SJSA1 (cell line): ENCODE data around the gene SMAGP. TPM values are rescaled to one million over a fixed set of nuclear protein-coding genes. Genes with fewer than 3 reads are reported as not detected.

Experiments
- DNase-seq, 2 experiments: peaks; one replicate each; pipeline ENCODE4 v3.0.0-alpha.2; 2015 to 2020; ENCODE audit warnings: low spot score in 2 of 2, low read depth in 1 of 2
- H3K27ac ChIP-seq: fragments of 250-450 bp; sonication (Bioruptor Pico); 2 replicates; pipeline ENCODE4 v1.5.1; 2020; ENCODE audit warnings: mild to moderate bottlenecking, moderate library complexity
- H3K27me3 ChIP-seq: fragments of 250-450 bp; sonication (Bioruptor Pico); replicated peaks from 2 replicates; pipeline ENCODE4 v1.5.1; 2020; ENCODE audit warnings: mild to moderate bottlenecking, moderate library complexity
- H3K36me3 ChIP-seq: fragments of 250-450 bp; sonication (Bioruptor Pico); 2 replicates; pipeline ENCODE4 v1.5.1; 2020; ENCODE audit warnings: mild to moderate bottlenecking
- H3K4me1 ChIP-seq: fragments of 250-450 bp; sonication (Bioruptor Pico); replicated peaks from 2 replicates; pipeline ENCODE4 v1.6.1; 2021; ENCODE audit warnings: mild to moderate bottlenecking
- H3K4me3 ChIP-seq: fragments of 250-450 bp; sonication (Bioruptor Pico); 2 replicates; pipeline ENCODE4 v1.5.1; 2020; ENCODE audit warnings: mild to moderate bottlenecking
- H3K9me3 ChIP-seq: fragments of 250-450 bp; sonication (Bioruptor Pico); replicated peaks from 2 replicates; pipeline ENCODE4 v1.5.1; 2020; ENCODE audit warnings: mild to moderate bottlenecking
- total RNA-seq: library from RNA; depleted of rRNA; stranded (reverse); fragments of >200 nt; shearing (Covaris generic); gene quantifications from 2 replicates; pipeline ENCODE4 v1.2.3, GENCODE V29; 2014; rRNA removed

The SMAGP gene
- total RNA-seq, 1 experiment from 2014 or later: 22.8 TPM

DNA sequence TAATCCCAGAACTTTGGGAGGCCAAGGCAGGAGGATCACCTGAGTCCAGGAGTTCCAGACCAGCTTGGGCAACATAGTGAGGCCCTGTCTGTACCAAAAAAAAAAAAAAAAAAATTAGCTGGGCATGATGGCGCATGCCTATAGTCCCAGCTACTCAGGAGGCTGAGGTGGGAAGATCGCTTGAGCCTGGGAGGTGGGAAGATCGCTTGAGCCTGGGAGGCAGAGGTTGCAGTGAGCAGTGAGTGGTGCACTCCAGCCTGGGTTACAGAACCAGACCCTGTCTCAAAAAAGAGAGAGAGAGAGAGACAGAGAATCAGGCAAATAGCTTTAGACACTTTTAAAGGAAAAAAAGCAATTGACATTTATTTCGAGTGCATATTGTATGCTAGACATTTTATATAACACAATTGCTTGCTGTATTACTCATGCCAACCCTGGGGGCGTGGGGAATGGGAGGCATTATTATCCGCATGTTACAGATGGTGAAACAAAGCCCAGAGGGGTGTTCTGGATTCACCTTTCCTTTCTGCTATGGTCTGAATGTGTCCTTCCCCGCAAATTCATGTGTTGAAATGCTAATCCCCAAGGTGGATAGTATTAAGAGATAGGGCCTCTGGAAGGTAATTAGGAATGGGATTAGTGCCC, 62.1 kb downstream of the SMAGP start:
- DNase-seq: no peak
- no peaks in the 10 kb centered on the region for H3K4me1 ChIP-seq

DNA sequence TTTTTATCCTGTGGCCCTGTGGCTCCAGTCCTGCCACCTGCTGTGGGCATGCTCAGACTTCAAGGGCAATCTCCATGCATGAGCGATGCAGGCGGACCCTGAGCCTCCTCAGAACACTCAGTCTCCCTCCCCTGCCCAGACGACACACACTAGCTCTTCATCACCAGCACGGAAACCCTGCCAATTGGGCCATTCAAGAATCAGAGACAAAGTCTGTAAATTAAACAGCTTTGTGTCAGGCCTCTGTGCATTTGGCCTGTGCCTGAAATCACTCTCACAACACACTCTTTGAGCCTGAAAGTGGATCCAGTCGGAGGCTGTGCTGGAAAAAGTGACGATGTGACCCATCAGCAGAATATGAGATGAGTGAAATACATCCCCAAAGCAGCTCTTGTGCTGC, 64.9 kb downstream of the SMAGP start:
- Histone ChIP-seq H3K27ac (no peak overlapping the region), H3K36me3 (no peaks in the 10 kb centered on the region; the same call in 1 of the 2 replicates)

More for the DNA sequence above, 62.1 kb downstream of the SMAGP start:
- Histone ChIP-seq H3K4me3 (no peak overlapping the region), H3K36me3 (no peaks in the 10 kb centered on the region; the same call in 1 of the 2 replicates), H3K27ac (no peak overlapping the region), H3K9me3 (no peaks in the 10 kb centered on the region), H3K27me3 (no peaks in the 10 kb centered on the region)

DNA sequence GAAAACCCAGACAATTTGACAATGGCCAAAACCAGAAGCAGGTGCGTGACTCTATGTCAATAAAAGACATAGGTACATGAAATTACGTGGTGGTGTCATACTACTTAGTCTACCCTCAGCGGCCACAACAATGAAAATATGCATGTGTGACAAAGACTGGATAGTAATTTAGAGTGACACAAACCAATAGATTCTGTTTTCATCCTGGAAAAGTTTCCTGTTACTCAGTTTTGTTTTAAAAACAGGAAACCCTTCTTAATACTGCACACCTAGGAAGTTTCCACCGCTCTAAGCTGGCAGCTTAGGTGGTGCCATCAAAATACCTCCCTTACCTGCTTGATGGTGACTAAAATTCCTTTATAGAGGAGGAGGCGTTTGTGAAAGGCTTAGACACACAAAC, 67.5 kb downstream of the SMAGP start:
- DNase-seq: no peak
- Histone ChIP-seq H3K4me3 (no peak overlapping the region), H3K9me3 (no peaks in the 10 kb centered on the region), H3K4me1 (no peaks in the 10 kb centered on the region), H3K27ac (no peak overlapping the region), H3K27me3 (no peaks in the 10 kb centered on the region), H3K36me3 (no peaks in the 10 kb centered on the region; the same call in 1 of the 2 replicates)

More for the DNA sequence above, 64.9 kb downstream of the SMAGP start:
- no peak for DNase-seq
- Histone ChIP-seq H3K27me3 (no peaks in the 10 kb centered on the region), H3K4me3 (no peak overlapping the region), H3K4me1 (no peaks in the 10 kb centered on the region), H3K9me3 (no peaks in the 10 kb centered on the region)

DNA sequence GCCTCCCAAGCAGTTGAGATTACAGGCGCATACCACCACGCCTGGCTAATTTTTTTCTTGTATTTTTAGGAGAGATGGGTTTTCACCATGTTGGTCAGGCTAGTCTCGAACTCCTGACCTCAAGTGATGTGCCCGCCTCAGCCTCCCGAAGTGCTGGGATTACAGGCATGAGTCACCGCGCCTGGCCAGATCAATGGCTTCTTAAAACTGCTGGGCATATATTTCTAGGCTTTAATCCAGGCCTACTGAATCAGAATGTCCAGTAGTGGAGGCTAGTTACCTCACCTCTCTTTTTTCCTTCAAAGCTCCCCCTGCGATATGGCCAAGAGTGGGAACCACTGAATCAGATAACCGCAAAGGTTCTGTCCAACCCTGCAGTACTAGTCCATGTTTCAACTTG, 69.4 kb downstream of the SMAGP start:
- H3K36me3 ChIP-seq: no peaks in the 10 kb centered on the region
- no peaks in the 10 kb centered on the region for H3K4me1 ChIP-seq
- no peak for DNase-seq
- H3K4me3 ChIP-seq: no peak overlapping the region
- H3K27me3 ChIP-seq: no peaks in the 10 kb centered on the region
- H3K9me3 ChIP-seq: no peaks in the 10 kb centered on the region
- no peak overlapping the region for H3K27ac ChIP-seq

DNA sequence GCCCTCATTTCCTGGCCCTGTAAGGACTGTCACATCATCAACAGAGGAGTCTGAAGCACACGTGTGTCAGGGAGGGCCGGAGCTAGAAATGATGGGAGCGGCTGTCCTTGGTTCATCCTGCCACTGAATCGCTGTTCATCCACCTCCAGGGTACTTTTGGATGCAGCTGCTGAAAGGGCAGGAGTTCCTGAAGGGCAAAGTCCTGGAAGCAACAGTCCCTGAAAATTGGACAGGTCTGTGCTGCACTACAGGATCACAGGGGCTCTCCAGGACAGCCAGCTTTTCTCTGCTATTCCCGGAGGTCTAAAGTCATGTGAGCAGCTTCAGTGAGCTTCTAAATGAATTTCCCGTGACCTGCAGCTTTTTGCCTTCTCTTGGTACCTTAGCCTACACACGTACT, 70.1 kb downstream of the SMAGP start:
- H3K27ac ChIP-seq: no peak overlapping the region
- H3K36me3 ChIP-seq: no peaks in the 10 kb centered on the region
- no peaks in the 10 kb centered on the region for H3K27me3 ChIP-seq
- no peaks in the 10 kb centered on the region for H3K4me1 ChIP-seq
- DNase-seq: no peak
- no peak overlapping the region for H3K4me3 ChIP-seq
- H3K9me3 ChIP-seq: no peaks in the 10 kb centered on the region

DNA sequence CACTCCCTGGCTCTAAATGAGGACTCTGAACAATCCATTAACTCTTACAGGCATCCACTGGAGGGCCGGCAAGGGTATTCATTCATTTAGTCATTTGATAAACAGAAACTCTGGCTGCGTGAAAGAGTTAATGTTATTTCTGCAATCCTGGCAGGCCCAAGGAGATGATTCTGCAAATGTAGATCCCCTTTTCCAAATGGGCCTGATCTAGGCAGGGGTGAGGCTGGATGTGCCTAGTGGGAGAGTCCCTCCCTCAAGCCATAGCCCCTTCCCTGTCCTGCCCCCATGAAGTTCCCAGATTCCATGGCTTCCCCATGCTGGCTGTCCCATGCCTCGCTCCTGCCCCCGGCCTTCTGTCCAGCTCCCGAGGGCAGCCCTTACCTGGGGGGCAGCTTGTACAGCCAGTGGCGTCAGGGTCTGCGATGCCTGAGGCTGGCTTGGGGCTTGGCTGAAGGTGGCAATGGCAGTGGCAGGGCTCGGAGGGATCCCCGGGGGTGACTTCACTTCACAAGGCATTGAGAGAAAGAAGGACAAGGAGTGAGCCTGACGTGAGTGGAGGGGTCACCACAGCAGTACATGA, 70.8 kb downstream of the SMAGP start:
- no peaks in the 10 kb centered on the region for H3K36me3 ChIP-seq
- no peaks in the 10 kb centered on the region for H3K9me3 ChIP-seq
- H3K4me1 ChIP-seq: no peaks in the 10 kb centered on the region
- no peak overlapping the region for H3K27ac ChIP-seq
- H3K4me3 ChIP-seq: no peak overlapping the region
- no peaks in the 10 kb centered on the region for H3K27me3 ChIP-seq
- no peak for DNase-seq

DNA sequence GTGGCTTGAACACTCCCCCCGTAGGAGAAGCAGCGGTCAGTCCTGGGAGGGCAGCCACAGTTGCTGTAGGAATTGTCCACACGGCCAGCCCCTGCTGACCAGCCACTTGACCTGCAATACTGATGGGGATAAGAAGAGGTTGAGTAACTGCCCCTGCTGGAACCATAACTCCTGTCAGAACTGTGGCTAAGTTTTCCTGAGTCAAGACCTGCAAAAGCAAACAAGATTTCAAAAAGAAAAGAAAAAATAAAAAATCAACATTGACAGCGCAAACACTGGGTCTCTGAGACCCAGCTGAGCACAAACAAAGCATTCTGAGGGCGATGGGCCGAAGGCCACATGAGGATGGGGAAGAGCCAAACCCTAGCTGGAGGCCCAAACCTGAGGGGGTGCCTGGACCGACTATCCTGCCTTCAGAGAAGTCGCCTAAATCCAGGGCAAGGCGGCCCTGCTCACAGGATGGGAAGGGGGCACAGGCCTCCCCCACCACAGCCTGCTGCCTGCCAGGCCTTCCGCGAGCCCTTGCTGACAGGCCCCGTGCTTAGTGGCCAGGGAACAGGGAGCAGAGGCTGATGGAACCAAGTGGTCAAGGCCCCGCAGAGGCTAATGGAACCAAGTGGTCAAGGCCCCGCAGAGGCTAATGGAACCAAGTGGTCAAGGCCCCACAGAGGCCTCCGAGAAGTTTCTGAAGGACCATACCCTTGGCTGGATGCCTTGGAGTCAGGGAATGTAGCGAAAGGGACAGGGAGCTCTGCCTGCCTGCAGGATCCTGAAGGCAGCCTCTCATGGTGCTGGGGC, 71.4 kb downstream of the SMAGP start:
- no peak for DNase-seq
- Histone ChIP-seq H3K27ac (no peak overlapping the region), H3K36me3 (no peaks in the 10 kb centered on the region), H3K27me3 (no peaks in the 10 kb centered on the region), H3K9me3 (no peaks in the 10 kb centered on the region), H3K4me3 (no peak overlapping the region), H3K4me1 (no peaks in the 10 kb centered on the region)

DNA sequence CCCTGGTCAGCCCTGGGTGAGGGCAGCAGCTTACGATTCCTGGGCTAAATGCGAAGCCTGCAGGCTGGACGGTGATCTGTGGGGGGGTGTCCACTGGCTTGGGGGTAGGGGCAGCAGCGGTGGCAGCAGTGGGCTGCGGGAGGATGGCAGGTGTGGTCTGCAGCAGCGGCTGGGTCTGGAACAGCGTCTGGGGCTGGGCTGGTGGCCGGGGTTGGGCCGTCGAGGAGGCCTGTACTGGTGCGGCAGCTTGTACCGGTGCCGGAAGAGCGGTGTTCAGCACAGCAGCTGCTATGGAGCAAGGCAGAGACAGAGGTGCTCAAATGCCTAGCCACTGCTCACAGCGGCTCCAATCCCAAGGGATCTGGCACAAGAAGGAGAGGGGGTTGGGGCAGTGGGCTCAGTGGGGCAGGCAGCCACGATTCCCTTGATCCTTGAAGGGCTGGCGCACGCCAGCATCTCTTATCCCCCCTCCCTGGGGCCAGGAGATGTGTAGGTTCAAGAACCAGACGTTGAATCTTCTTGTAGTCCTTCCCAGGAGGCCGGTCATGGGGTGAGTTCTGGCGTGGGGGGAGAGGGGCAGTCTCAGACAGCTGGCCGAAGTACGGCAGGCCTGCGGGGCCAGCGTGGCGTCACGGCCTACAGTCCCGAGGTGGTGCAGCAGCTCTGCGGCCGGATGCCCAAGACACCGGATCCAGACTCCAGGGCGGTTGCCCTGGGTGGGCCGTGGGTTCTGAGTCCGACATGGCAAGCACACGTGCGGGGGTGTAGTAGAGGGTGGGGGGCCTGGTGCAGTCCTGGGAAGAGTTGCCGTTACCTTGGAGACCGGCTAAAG, 72.3 kb downstream of the SMAGP start:
- Histone ChIP-seq H3K27me3 (no peaks in the 10 kb centered on the region), H3K27ac (no peak overlapping the region), H3K4me1 (no peaks in the 10 kb centered on the region), H3K9me3 (no peaks in the 10 kb centered on the region), H3K36me3 (no peaks in the 10 kb centered on the region), H3K4me3 (no peak overlapping the region)
- no peak for DNase-seq

DNA sequence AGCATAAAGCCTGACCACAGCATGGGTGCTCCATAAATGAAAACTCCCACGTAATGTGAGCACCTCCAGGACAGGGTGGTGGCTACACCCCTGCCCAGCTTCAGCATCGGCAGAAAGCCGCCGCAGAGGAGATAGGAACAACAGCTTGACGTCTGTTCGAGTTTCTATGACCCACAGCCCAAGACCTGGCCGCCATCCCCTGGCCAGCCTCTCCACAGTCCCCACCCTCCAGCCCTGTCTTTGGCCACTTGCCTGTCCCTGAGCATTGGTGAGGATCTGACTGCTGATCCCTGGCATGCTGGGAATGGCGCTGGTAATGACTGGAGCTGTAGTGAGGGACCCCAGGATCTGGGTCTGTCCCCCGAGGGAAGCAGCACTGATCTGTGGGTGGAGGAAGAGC, 73.7 kb downstream of the SMAGP start:
- DNase-seq: no peak
- Histone ChIP-seq H3K4me1 (no peaks in the 10 kb centered on the region), H3K27ac (no peak overlapping the region), H3K27me3 (no peaks in the 10 kb centered on the region), H3K36me3 (no peaks in the 10 kb centered on the region), H3K9me3 (no peaks in the 10 kb centered on the region), H3K4me3 (no peak overlapping the region)

DNA sequence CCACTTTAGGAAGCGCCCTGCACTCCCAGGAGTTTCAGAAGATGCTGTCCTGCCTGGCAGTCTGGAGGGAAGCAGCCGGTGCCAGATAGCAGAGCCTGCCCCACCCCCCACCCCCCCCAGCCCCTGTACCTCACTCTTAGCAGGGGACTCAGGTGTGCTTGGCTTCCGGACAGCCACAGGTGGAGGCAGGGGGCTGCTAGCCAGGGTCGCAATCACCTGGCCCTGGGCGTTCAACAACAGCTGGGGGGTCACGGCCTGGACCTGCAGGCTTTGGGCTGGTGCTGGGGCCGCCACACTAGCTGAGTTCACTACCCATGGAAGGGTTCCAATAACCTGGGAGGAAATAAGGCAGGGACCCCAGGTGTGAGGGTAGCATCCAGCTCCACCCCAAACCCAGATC, 74.4 kb downstream of the SMAGP start:
- H3K27me3 ChIP-seq: no peaks in the 10 kb centered on the region
- no peak for DNase-seq
- no peak overlapping the region for H3K27ac ChIP-seq
- no peaks in the 10 kb centered on the region for H3K9me3 ChIP-seq
- H3K36me3 ChIP-seq: no peaks in the 10 kb centered on the region
- no peaks in the 10 kb centered on the region for H3K4me1 ChIP-seq
- H3K4me3 ChIP-seq: no peak overlapping the region

Other genes starting within 250 kb of the SMAGP start
- 19.6 and 40.0 TPM in 2 replicates for gene SLC11A2, start 244.0 kb downstream of the SMAGP start, total RNA-seq
- 28.5 and 43.0 TPM in 2 replicates for gene LETMD1, start 222.1 kb downstream of the SMAGP start, total RNA-seq
- gene CSRNP2, start 186.8 kb downstream of the SMAGP start, total RNA-seq: 18.4 and 29.0 TPM in 2 replicates
- gene TFCP2, start 97.3 kb downstream of the SMAGP start, total RNA-seq: 6.9 and 8.8 TPM in 2 replicates
- gene POU6F1, start 52.4 kb downstream of the SMAGP start, total RNA-seq: 1.2 and 5.8 TPM in 2 replicates
- 79.9 and 153 TPM in 2 replicates for gene DAZAP2, start 31.6 kb downstream of the SMAGP start, total RNA-seq
- gene BIN2, start 53.8 kb upstream of the SMAGP start, total RNA-seq: 0.08 TPM in 1 of 2 replicates, not detected in the other
- 0.56 and 1.2 TPM in 2 replicates for gene CELA1, start 76.3 kb upstream of the SMAGP start, total RNA-seq
- gene GALNT6, start 121.0 kb upstream of the SMAGP start, total RNA-seq: 30.8 and 38.2 TPM in 2 replicates
- 6.2 and 29.0 TPM in 2 replicates for gene SLC4A8, start 154.4 kb upstream of the SMAGP start, total RNA-seq